Loucy (cell line): ENCODE results near the gene SAMD14.

ENCODE experiments used
- H2AFZ ChIP-seq: fragments of 200-600 bp; sonication (generic); 2 replicates; pipeline ENCODE4 v1.6.0; 2016; ENCODE audit warnings: antibody characterized with exemption, mild to moderate bottlenecking, low read length, moderate library complexity
- H3F3A ChIP-seq: fragments of 200-600 bp; 2 replicates; pipeline ENCODE4 v1.6.0; 2016; ENCODE audit warnings: antibody characterized with exemption, low read depth, mild to moderate bottlenecking
- H3K27me3 ChIP-seq: fragments of 200-600 bp; sonication (generic); 2 replicates; pipeline ENCODE4 v1.6.1; 2014; ENCODE audit warnings: low read length, mild to moderate bottlenecking; ENCODE audit not compliant: insufficient read depth, poor library complexity, severe bottlenecking
- H3K36me3 ChIP-seq: fragments of 200-600 bp; sonication (generic); 2 replicates; pipeline ENCODE4 v1.6.1; 2016; ENCODE audit warnings: low read length; ENCODE audit not compliant: insufficient read depth
- H3K4me1 ChIP-seq: fragments of 200-600 bp; sonication (generic); 2 replicates; pipeline ENCODE4 v1.5.1; 2014; ENCODE audit warnings: low read length, mild to moderate bottlenecking; ENCODE audit not compliant: insufficient read depth, poor library complexity, severe bottlenecking
- H3K4me2 ChIP-seq: fragments of 200-600 bp; sonication (generic); 2 replicates; pipeline ENCODE4 v1.6.0; 2014; ENCODE audit warnings: antibody characterized with exemption, low read length, low read depth, mild to moderate bottlenecking; ENCODE audit not compliant: poor library complexity, severe bottlenecking
- H3K4me3 ChIP-seq: fragments of 200-600 bp; sonication (generic); 2 replicates; pipeline ENCODE4 v1.5.1; 2014; ENCODE audit warnings: low read length, mild to moderate bottlenecking, mixed read lengths; ENCODE audit not compliant: poor library complexity, severe bottlenecking
- H3K79me2 ChIP-seq: fragments of 200-600 bp; sonication (generic); 2 replicates; pipeline ENCODE4 v1.6.1; 2014; ENCODE audit warnings: low read length; ENCODE audit not compliant: insufficient read depth
- H3K9ac ChIP-seq: fragments of 200-600 bp; sonication (generic); 2 replicates; pipeline ENCODE4 v1.6.0; 2014; ENCODE audit warnings: mild to moderate bottlenecking, low read depth, low read length, moderate library complexity; ENCODE audit not compliant: poor library complexity, severe bottlenecking
- H3K9me2 ChIP-seq: fragments of 200-600 bp; sonication (generic); replicated peaks from 2 replicates; pipeline ENCODE4 v1.6.1; 2016; ENCODE audit warnings: low read depth, low read length, mixed read lengths
- H3K9me3 ChIP-seq: fragments of 200-600 bp; sonication (generic); 2 replicates; pipeline ENCODE4 v1.6.1; 2014; ENCODE audit warnings: mild to moderate bottlenecking, antibody characterized with exemption, low read length, low read depth; ENCODE audit not compliant: insufficient read depth
- H4K20me1 ChIP-seq: fragments of 200-600 bp; sonication (generic); 2 replicates; pipeline ENCODE4 v1.6.0; 2014; ENCODE audit warnings: antibody characterized with exemption, low read length, mild to moderate bottlenecking; ENCODE audit not compliant: insufficient read depth, poor library complexity, severe bottlenecking
- EZH2phosphoT487 ChIP-seq: fragments of 200-600 bp; IDR thresholded peaks from 2 replicates; pipeline ENCODE4 v1.6.1; 2018; ENCODE audit warnings: antibody characterized with exemption, mild to moderate bottlenecking, moderate library complexity, borderline replicate concordance
- TF ChIP-seq, protein P1 (sequence below): fragments of 200-600 bp; sonication (generic); conservative IDR thresholded peaks from 2 replicates; pipeline ENCODE4 v1.5.1; 2014; ENCODE audit warnings: mild to moderate bottlenecking, antibody characterized with exemption, low read length

Gene SAMD14

GRCh38 chr17:50162466-50163254 lies 32.7 kb upstream of the SAMD14 start:
- H3K4me3 ChIP-seq = no peak overlapping the region
- no peaks in the 10 kb centered on the region for H3F3A ChIP-seq
- H3K4me2 ChIP-seq = no peak overlapping the region
- H3K27me3 ChIP-seq = no peaks in the 10 kb centered on the region
- no peaks in the 10 kb centered on the region for H4K20me1 ChIP-seq
- H3K79me2 ChIP-seq = no peaks in the 10 kb centered on the region
- TF ChIP-seq EZH2phosphoT487 = no peak
- TF ChIP-seq, protein P1, sequence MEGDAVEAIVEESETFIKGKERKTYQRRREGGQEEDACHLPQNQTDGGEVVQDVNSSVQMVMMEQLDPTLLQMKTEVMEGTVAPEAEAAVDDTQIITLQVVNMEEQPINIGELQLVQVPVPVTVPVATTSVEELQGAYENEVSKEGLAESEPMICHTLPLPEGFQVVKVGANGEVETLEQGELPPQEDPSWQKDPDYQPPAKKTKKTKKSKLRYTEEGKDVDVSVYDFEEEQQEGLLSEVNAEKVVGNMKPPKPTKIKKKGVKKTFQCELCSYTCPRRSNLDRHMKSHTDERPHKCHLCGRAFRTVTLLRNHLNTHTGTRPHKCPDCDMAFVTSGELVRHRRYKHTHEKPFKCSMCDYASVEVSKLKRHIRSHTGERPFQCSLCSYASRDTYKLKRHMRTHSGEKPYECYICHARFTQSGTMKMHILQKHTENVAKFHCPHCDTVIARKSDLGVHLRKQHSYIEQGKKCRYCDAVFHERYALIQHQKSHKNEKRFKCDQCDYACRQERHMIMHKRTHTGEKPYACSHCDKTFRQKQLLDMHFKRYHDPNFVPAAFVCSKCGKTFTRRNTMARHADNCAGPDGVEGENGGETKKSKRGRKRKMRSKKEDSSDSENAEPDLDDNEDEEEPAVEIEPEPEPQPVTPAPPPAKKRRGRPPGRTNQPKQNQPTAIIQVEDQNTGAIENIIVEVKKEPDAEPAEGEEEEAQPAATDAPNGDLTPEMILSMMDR = no peak
- H3K36me3 ChIP-seq = no peaks in the 10 kb centered on the region
- no peaks in the 10 kb centered on the region for H3K9me2 ChIP-seq
- H3K9me3 ChIP-seq = no peaks in the 10 kb centered on the region
- H2AFZ ChIP-seq = 0 out of 2 replicates have a peak overlapping the region, but pooled peaks have one; percentile 30
- no peak overlapping the region for H3K9ac ChIP-seq
- peaks cover 18% of the 10 kb centered on the region for H3K4me1 ChIP-seq

- no peak for TF ChIP-seq EZH2phosphoT487
- TF ChIP-seq, protein P1 = no peak
- Histone ChIP-seq H3K9me2 (no peaks in the 10 kb centered on the region), H3K36me3 (no peaks in the 10 kb centered on the region), H4K20me1 (no peaks in the 10 kb centered on the region), H3K79me2 (no peaks in the 10 kb centered on the region), H3K4me2 (peak overlapping the region; percentile 83), H3K9ac (no peak overlapping the region), H3K4me3 (peak overlapping the region; percentile 76), H3F3A (no peaks in the 10 kb centered on the region), H3K4me1 (peaks cover 18% of the 10 kb centered on the region), H3K9me3 (no peaks in the 10 kb centered on the region), H2AFZ (peak overlapping the region; percentile 86), H3K27me3 (no peaks in the 10 kb centered on the region)
Measured at GRCh38 chr17:50161911-50162288, 31.9 kb upstream of the SAMD14 start.

DNA sequence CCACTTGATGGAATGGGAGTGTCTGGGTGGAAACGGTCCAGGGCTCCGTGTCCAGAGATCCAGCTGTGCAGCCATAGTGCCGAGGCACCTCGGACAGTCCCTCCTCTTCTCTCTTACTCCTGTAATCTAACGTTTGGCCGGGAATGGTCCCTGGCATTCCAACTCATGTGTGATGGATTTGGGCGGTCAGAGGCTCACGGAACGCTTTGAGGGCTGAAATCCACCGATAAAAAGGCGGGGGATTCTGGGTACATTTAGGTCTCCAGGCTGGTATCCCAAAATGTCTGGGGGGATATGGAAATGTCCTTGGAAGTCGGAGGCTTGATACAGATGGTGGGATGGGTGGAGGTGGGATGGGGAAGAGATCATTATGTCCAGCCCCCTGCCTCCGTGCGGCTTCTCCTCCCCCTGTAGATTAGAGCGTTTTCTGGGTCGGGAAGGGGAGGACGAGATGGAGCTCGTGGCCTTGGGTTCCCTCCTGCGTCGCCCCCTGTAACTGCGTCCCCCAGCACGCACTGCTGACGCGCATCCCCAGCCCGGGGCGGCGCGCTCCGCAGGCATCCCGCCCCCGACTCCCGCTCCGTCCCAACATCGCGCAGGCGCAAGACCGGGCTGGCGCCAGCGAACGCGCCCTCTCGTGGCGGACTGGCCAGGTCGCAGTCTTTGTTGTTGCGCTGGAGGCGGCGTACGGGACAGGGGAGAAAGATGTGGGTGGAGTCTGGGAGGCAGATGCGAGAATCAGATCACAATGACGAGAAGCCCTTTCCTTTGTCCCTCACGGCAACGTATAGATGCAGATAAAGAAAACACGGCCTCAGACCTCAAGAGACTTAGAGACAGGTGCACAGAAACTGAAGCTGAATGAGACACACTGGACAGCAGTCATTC lies 31.3 kb upstream of the SAMD14 start:
- Histone ChIP-seq H3F3A (no peaks in the 10 kb centered on the region), H3K9me2 (no peaks in the 10 kb centered on the region), H2AFZ (peak overlapping the region; percentile 86), H3K79me2 (no peaks in the 10 kb centered on the region), H3K27me3 (no peaks in the 10 kb centered on the region), H3K4me3 (peak overlapping the region; percentile 76), H3K9me3 (no peaks in the 10 kb centered on the region), H3K4me1 (peaks cover 18% of the 10 kb centered on the region), H3K9ac (peak overlapping the region; percentile 74), H4K20me1 (no peaks in the 10 kb centered on the region), H3K4me2 (peak overlapping the region; percentile 83), H3K36me3 (no peaks in the 10 kb centered on the region)
- no peak for TF ChIP-seq EZH2phosphoT487
- TF ChIP-seq, protein P1 = peak; percentile 86
